ENCODE data around the gene PLEKHA5. TPM values are rescaled to one million over a fixed set of nuclear protein-coding genes. Genes with fewer than 3 reads are reported as not detected.

Gene PLEKHA5
- total and polyA plus RNA-seq, 3 experiments from 2014 or later = 5.5 to 8.6 (median 5.7) TPM

DNA sequence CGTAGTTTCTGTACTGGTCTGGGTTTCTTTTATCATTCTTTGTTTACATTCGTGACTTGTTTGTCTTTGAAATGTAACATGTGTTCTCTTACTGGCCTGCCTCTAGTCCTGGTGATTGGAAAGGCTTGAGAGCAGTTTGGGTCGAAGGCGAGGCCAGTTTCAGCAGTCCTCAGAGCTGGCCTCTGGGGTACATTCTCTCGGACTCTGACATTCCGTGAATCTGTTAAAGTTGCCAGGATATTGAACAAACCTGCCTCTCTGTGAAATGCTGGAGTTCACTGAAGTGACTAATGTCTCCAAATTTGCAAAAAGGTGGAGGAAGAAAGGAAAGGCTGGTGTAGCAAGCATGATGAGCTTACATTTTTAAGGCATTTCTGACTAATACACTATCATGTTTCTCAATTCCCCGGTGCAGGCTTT is 1.5 kb downstream of the PLEKHA5 start:
- Mint-ChIP-seq H3K9me3 (peaks cover 0 to 15% (median 7%) of the 10 kb centered on the region in 5 donors), H3K36me3 (peaks cover 3 to 8% (median 6%) of the 10 kb centered on the region in 3 donors), H3K4me3 (peak overlapping the region; percentile 85 to 94 (median 91)), H3K27ac (peak overlapping the region; percentile 24 to 91 (median 78)), H3K27me3 (peaks cover 0 to 2% of the 10 kb centered on the region in 2 donors), H3K4me1 (peaks cover 19 to 29% (median 22%) of the 10 kb centered on the region in 3 donors)
- Histone ChIP-seq H3K4me1 (ENCODE audit: insufficient read depth, low read length) (peaks cover 7% of the 10 kb centered on the region), H3K9me3 (ENCODE audit: low read length) (no peaks in the 10 kb centered on the region), H3K4me3 (ENCODE audit: low read length) (peak overlapping the region; percentile 65), H3K27ac (ENCODE audit: low read depth, low read length) (peak overlapping the region; percentile 17), H3K36me3 (ENCODE audit: insufficient read depth, low read length) (no peaks in the 10 kb centered on the region), H3K27me3 (ENCODE audit: insufficient read depth, low read length, poor library complexity, severe bottlenecking) (no peaks in the 10 kb centered on the region)
- CTCF ChIA-PET = no interaction called here
- POLR2A ChIA-PET = no interaction called here
- peak in 1 of 5 donors; percentile 1 for DNase-seq

DNA sequence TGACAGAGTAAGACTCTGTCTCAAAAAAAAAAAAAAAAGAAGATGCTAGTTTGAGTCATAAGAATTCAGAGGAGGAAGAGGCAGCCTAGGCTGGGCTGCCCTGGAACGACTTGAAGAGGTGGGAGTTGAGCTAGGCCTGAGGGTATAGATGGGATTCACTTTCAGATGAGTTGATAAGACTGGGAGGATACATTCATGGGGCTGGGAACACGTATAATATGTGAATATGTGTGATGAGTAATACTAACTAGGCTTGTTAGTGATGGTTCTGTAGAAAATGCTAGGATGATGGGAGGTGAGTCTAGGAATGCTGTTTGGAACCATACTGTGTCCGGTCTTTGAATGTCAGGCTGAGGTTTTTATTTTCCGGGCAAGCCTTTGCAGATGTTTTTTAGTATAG is 9.0 kb downstream of the PLEKHA5 start:
- H3K4me1 Mint-ChIP-seq = no peaks in the 10 kb centered on the region
- no peaks in the 10 kb centered on the region for H3K27me3 ChIP-seq (ENCODE audit: insufficient read depth, low read length, poor library complexity, severe bottlenecking)
- no peaks in the 10 kb centered on the region for H3K4me1 ChIP-seq (ENCODE audit: insufficient read depth, low read length)
- no peak overlapping the region for H3K4me3 Mint-ChIP-seq
- no peak for DNase-seq
- no peak overlapping the region for H3K27ac Mint-ChIP-seq
- no peaks in the 10 kb centered on the region for H3K36me3 ChIP-seq (ENCODE audit: insufficient read depth, low read length)
- POLR2A ChIA-PET = no interaction called here
- no peaks in the 10 kb centered on the region for H3K27me3 Mint-ChIP-seq
- H3K9me3 Mint-ChIP-seq = no peaks in the 10 kb centered on the region
- no peak overlapping the region for H3K27ac ChIP-seq (ENCODE audit: low read depth, low read length)
- H3K4me3 ChIP-seq (ENCODE audit: low read length) = no peak overlapping the region
- H3K36me3 Mint-ChIP-seq = peaks cover 0 to 7% (median 2%) of the 10 kb centered on the region in 3 donors
- H3K9me3 ChIP-seq (ENCODE audit: low read length) = no peaks in the 10 kb centered on the region
- CTCF ChIA-PET = no interaction called here

DNA sequence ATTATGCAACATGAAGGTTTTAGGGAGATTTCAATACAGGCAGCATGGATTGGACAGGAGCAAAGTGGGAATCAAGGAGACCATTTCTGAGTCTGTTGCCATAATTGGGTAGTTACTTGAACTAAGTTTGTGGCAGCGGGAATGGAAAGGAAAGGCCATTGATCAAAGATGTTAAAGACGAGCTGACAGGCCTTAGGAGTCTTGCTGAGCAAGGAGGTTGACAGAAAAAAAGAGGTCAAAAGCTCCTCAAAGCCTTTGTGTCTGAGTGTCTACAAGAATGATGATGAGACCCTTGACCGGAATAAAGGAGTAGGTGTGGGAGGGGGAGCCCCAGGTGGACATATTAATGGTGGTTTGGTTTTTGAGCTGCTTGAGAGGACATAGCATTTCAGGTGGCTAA is 9.4 kb downstream of the PLEKHA5 start:
- Mint-ChIP-seq H3K9me3 (no peaks in the 10 kb centered on the region), H3K27me3 (no peaks in the 10 kb centered on the region), H3K4me1 (no peaks in the 10 kb centered on the region), H3K36me3 (peaks cover 0 to 7% (median 2%) of the 10 kb centered on the region in 3 donors), H3K27ac (no peak overlapping the region), H3K4me3 (no peak overlapping the region)
- Histone ChIP-seq H3K27me3 (ENCODE audit: insufficient read depth, low read length, poor library complexity, severe bottlenecking) (no peaks in the 10 kb centered on the region), H3K4me1 (ENCODE audit: insufficient read depth, low read length) (no peaks in the 10 kb centered on the region), H3K9me3 (ENCODE audit: low read length) (no peaks in the 10 kb centered on the region), H3K27ac (ENCODE audit: low read depth, low read length) (no peak overlapping the region), H3K4me3 (ENCODE audit: low read length) (no peak overlapping the region), H3K36me3 (ENCODE audit: insufficient read depth, low read length) (no peaks in the 10 kb centered on the region)
- ChIA-PET POLR2A (no interaction called here), CTCF (no interaction called here)
- no peak for DNase-seq

DNA sequence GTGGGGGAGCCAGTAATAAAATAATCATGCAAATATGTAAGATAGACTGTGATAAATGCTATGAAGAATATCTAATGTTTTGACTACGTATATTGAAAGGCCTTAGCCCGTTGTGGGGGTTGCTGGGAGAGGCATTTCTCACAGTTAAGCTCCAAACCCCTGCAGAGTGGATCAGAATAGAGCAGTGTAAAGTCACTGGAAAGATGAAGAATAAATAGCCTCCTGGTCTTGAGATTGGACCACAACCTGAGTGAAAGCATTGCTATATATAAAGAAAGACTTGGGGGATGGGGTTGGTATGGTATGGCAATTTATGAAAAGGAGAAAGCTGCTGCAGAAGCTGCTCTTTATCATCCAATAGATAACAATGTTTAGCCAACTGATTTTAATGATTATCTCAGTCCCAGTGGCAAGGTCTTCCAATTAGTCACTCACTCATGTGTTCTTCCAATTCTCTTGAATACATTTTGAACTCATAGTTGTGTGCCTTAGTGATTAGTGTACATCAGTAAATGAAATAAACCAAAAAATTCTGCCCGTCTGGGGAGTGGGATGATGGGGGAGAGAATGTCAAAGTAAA is 10.2 kb downstream of the PLEKHA5 start:
- Mint-ChIP-seq H3K4me3 (no peak overlapping the region), H3K36me3 (peaks cover 0 to 7% (median 2%) of the 10 kb centered on the region in 3 donors), H3K4me1 (no peaks in the 10 kb centered on the region), H3K27ac (no peak overlapping the region), H3K27me3 (no peaks in the 10 kb centered on the region), H3K9me3 (no peaks in the 10 kb centered on the region)
- Histone ChIP-seq H3K27ac (ENCODE audit: low read depth, low read length) (no peak overlapping the region), H3K9me3 (ENCODE audit: low read length) (no peaks in the 10 kb centered on the region), H3K27me3 (ENCODE audit: insufficient read depth, low read length, poor library complexity, severe bottlenecking) (no peaks in the 10 kb centered on the region), H3K4me3 (ENCODE audit: low read length) (no peak overlapping the region), H3K36me3 (ENCODE audit: insufficient read depth, low read length) (no peaks in the 10 kb centered on the region), H3K4me1 (ENCODE audit: insufficient read depth, low read length) (no peaks in the 10 kb centered on the region)
- POLR2A ChIA-PET = no interaction called here
- CTCF ChIA-PET = no interaction called here
- DNase-seq = no peak

DNA sequence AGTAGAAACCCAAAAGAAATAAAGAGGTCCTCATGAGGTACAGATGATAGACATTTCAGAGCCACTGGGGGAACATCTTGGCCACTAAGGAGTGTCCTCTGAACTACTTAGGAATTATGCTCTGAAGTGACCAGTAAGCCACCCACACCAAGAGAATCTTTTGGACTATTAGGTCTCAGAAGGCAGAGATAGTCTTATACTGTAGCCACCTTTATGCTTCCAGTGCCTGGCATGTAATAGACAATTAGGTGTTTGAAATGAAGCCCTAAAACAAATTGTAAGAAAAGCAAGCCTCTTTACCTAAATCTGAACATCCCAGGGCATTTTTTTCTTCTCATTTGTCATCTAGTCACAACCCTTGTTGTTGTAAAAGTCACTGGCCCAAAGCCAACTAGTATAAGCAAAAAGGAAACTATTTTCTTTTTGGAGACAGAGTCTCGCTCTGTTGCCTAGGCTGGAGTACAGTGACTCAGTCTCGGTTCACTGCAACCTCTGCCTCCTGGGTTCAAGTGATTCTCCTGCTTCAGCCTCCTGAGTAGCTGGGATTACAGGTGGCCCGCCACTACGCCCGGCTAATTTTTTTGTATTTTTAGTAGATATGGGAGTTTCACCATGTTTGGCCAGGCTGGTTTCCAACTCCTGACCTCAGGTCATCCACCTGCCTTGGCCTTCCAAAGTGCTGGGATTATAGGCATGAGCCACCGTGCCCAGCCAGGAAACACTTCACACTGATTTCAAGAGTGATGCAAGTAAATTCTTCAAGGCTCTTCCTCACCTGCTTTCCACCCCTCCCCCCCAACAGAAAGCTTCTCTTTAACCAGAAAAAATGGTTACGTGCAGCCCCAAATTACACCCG is 11.1 kb downstream of the PLEKHA5 start:
- no peaks in the 10 kb centered on the region for H3K36me3 ChIP-seq (ENCODE audit: insufficient read depth, low read length)
- no peaks in the 10 kb centered on the region for H3K4me1 Mint-ChIP-seq
- H3K9me3 ChIP-seq (ENCODE audit: low read length) = no peaks in the 10 kb centered on the region
- ChIA-PET POLR2A (no interaction called here), CTCF (no interaction called here)
- peaks cover 0 to 6% (median 2%) of the 10 kb centered on the region in 3 donors for H3K36me3 Mint-ChIP-seq
- H3K4me3 Mint-ChIP-seq = no peak overlapping the region
- H3K27me3 Mint-ChIP-seq = no peaks in the 10 kb centered on the region
- no peaks in the 10 kb centered on the region for H3K27me3 ChIP-seq (ENCODE audit: insufficient read depth, low read length, poor library complexity, severe bottlenecking)
- DNase-seq = no peak
- peak overlapping the region in 1 of 8 donors; percentile 17 for H3K27ac Mint-ChIP-seq
- no peak overlapping the region for H3K27ac ChIP-seq (ENCODE audit: low read depth, low read length)
- H3K4me3 ChIP-seq (ENCODE audit: low read length) = no peak overlapping the region
- no peaks in the 10 kb centered on the region for H3K9me3 Mint-ChIP-seq
- no peaks in the 10 kb centered on the region for H3K4me1 ChIP-seq (ENCODE audit: insufficient read depth, low read length)

DNA sequence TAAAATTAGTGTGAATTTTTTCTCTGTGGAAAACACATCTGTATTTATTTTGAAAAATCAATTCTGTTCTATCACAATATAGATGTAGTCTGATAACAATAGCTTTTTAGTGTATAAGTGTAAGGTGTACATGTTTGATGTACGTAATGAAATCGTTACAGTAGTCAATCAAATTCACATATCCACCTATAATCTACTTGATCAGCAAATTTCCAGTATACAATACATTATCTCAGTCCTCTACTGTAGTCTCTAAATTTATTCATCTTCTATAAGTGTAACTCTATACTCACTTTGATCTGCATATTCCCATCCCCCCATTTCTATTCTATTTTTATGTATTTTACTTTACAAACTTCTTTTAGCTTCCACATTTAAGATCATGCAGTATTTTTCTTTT is 13.0 kb downstream of the PLEKHA5 start:
- Histone ChIP-seq H3K9me3 (ENCODE audit: low read length) (no peaks in the 10 kb centered on the region), H3K27ac (ENCODE audit: low read depth, low read length) (no peak overlapping the region), H3K36me3 (ENCODE audit: insufficient read depth, low read length) (no peaks in the 10 kb centered on the region), H3K4me3 (ENCODE audit: low read length) (no peak overlapping the region), H3K4me1 (ENCODE audit: insufficient read depth, low read length) (no peaks in the 10 kb centered on the region), H3K27me3 (ENCODE audit: insufficient read depth, low read length, poor library complexity, severe bottlenecking) (no peaks in the 10 kb centered on the region)
- H3K27ac Mint-ChIP-seq = no peak overlapping the region
- H3K27me3 Mint-ChIP-seq = no peaks in the 10 kb centered on the region
- no peak for DNase-seq
- peaks cover 0 to 6% (median 0%) of the 10 kb centered on the region in 3 donors for H3K36me3 Mint-ChIP-seq
- ChIA-PET POLR2A (no interaction called here), CTCF (no interaction called here)
- H3K9me3 Mint-ChIP-seq = no peaks in the 10 kb centered on the region
- H3K4me1 Mint-ChIP-seq = no peaks in the 10 kb centered on the region
- H3K4me3 Mint-ChIP-seq = no peak overlapping the region

DNA sequence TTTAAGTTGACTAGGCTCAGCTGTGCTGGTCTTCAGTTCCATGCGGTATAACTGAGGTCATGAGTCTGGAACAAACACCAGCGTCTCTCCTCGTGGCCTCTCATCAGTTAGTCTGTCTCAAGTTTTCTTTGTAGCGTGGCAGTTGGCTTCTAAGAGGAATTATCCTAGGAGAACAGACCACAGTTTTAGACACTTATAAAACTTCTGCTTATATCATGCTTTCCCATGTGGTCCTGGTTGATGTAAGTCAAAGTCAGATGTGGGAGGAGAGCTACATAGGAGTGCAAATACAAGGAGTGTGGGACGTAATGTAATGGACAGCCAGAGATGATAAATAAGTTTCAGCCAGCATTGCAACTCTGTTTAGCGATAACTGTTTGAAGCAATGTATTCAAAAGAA is 14.8 kb downstream of the PLEKHA5 start:
- Histone ChIP-seq H3K36me3 (ENCODE audit: insufficient read depth, low read length) (no peaks in the 10 kb centered on the region), H3K4me3 (ENCODE audit: low read length) (no peak overlapping the region), H3K4me1 (ENCODE audit: insufficient read depth, low read length) (no peaks in the 10 kb centered on the region), H3K27me3 (ENCODE audit: insufficient read depth, low read length, poor library complexity, severe bottlenecking) (no peaks in the 10 kb centered on the region), H3K27ac (ENCODE audit: low read depth, low read length) (no peak overlapping the region), H3K9me3 (ENCODE audit: low read length) (no peaks in the 10 kb centered on the region)
- no peaks in the 10 kb centered on the region for H3K27me3 Mint-ChIP-seq
- no peak overlapping the region for H3K27ac Mint-ChIP-seq
- ChIA-PET CTCF (no interaction called here), POLR2A (no interaction called here)
- no peaks in the 10 kb centered on the region for H3K9me3 Mint-ChIP-seq
- no peaks in the 10 kb centered on the region for H3K4me1 Mint-ChIP-seq
- no peak for DNase-seq
- H3K36me3 Mint-ChIP-seq = peaks cover 0 to 6% (median 0%) of the 10 kb centered on the region in 3 donors
- H3K4me3 Mint-ChIP-seq = no peak overlapping the region

DNA sequence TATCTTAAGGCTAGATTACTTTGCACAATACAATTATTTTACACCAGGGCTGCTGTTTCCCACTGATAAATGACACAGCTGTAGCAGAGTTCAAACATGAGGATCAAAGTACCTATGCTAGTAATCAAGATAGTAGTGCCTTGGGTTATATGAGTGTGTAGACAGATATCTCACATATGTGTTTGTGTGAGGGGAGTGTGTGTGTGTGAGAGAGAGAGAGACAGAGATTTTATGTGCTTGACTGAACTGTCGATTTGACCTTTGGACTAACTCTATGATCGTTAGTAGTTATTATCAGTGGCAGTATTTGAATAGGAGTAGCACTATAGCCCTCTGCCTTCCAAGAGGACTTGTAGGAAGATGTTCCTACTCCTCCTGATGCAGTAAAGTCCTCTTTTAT is 15.5 kb downstream of the PLEKHA5 start:
- H3K27me3 Mint-ChIP-seq = no peaks in the 10 kb centered on the region
- Histone ChIP-seq H3K4me1 (ENCODE audit: insufficient read depth, low read length) (no peaks in the 10 kb centered on the region), H3K27me3 (ENCODE audit: insufficient read depth, low read length, poor library complexity, severe bottlenecking) (no peaks in the 10 kb centered on the region), H3K9me3 (ENCODE audit: low read length) (no peaks in the 10 kb centered on the region), H3K27ac (ENCODE audit: low read depth, low read length) (no peak overlapping the region), H3K4me3 (ENCODE audit: low read length) (no peak overlapping the region), H3K36me3 (ENCODE audit: insufficient read depth, low read length) (no peaks in the 10 kb centered on the region)
- peaks cover 3 to 10% (median 3%) of the 10 kb centered on the region in 3 donors for H3K36me3 Mint-ChIP-seq
- no peaks in the 10 kb centered on the region for H3K9me3 Mint-ChIP-seq
- H3K4me1 Mint-ChIP-seq = no peaks in the 10 kb centered on the region
- no peak for DNase-seq
- no peak overlapping the region for H3K4me3 Mint-ChIP-seq
- no peak overlapping the region for H3K27ac Mint-ChIP-seq
- CTCF ChIA-PET = no interaction called here
- POLR2A ChIA-PET = no interaction called here
